HepG2 (cell line): ENCODE measurements around the gene ATG2A. TPM values are rescaled to one million over a fixed set of nuclear protein-coding genes. Genes with fewer than 3 reads are reported as not detected.

Experiments
- ARNT ChIP-seq: fragments of 450-650 bp; IDR thresholded peaks from 2 replicates; pipeline ENCODE4 v1.6.1; 2017
- ATF7-NPFF ChIP-seq: sonication (generic); formaldehyde crosslinking; IDR thresholded peaks from 2 replicates; pipeline ENCODE4 v1.8.1; 2023; ENCODE audit warnings: mild to moderate bottlenecking, low read depth, missing genetic modification reagents, moderate library complexity
- BRCA1 ChIP-seq: sonication (generic); formaldehyde crosslinking; IDR thresholded peaks from 2 replicates; pipeline ENCODE4 v1.4.0; 2020; ENCODE audit warnings: missing genetic modification reagents
- CCAR2 ChIP-seq: fragments of 200-400 bp; formaldehyde crosslinking; optimal IDR thresholded peaks from 2 replicates; pipeline ENCODE3; 2018; ENCODE audit warnings: low read depth, mild to moderate bottlenecking, low read length, moderate library complexity
- CENPT ChIP-seq: sonication (generic); formaldehyde crosslinking; IDR thresholded peaks from 2 replicates; pipeline ENCODE4 v1.8.0; 2022; ENCODE audit warnings: low read depth, mild to moderate bottlenecking, moderate library complexity, missing genetic modification reagents
- DR1 ChIP-seq: sonication (generic); formaldehyde crosslinking; IDR thresholded peaks from 2 replicates; pipeline ENCODE4 v1.8.0; 2021; ENCODE audit warnings: mild to moderate bottlenecking, missing genetic modification reagents, inconsistent platforms
- HBP1 ChIP-seq: IDR thresholded peaks from 2 replicates; pipeline ENCODE4 v1.6.1; 2016; ENCODE audit warnings: low read depth, control low read depth
- HIC2 ChIP-seq: sonication (generic); formaldehyde crosslinking; IDR thresholded peaks from 2 replicates; pipeline ENCODE4 v1.9.0; 2022; ENCODE audit warnings: low read depth, missing genetic modification reagents
- MED1 ChIP-seq: sonication (generic); formaldehyde crosslinking; IDR thresholded peaks from 2 replicates; pipeline ENCODE4 v1.4.0; 2020; ENCODE audit warnings: missing genetic modification reagents
- MEIS2 ChIP-seq: sonication (generic); formaldehyde crosslinking; IDR thresholded peaks from 2 replicates; pipeline ENCODE4 v1.9.0; 2021; ENCODE audit warnings: mild to moderate bottlenecking, missing genetic modification reagents
- NPAS2 ChIP-seq: sonication (generic); formaldehyde crosslinking; IDR thresholded peaks from 2 replicates; pipeline ENCODE4 v1.8.0; 2022; ENCODE audit warnings: mild to moderate bottlenecking, missing genetic modification reagents, borderline replicate concordance
- RAD21 ChIP-seq: fragments of 450-650 bp; formaldehyde crosslinking; IDR thresholded peaks from 2 replicates; pipeline ENCODE4 v1.5.0; 2020; ENCODE audit warnings: mild to moderate bottlenecking
- RBM39 ChIP-seq: fragments of 200-400 bp; formaldehyde crosslinking; IDR thresholded peaks from one replicate; pipeline ENCODE4 v1.6.1; 2018; ENCODE audit warnings: antibody characterized with exemption, mild to moderate bottlenecking, low read depth, low read length; ENCODE audit not compliant: poor library complexity, severe bottlenecking
- TCF7L2 ChIP-seq: IDR thresholded peaks from 2 replicates; pipeline ENCODE4 v1.6.1; 2011; ENCODE audit warnings: mild to moderate bottlenecking, low read depth, low read length, moderate library complexity
- XBP1 ChIP-seq: sonication (generic); formaldehyde crosslinking; IDR thresholded peaks from 2 replicates; pipeline ENCODE4 v1.5.0; 2020; ENCODE audit warnings: missing genetic modification reagents
- ZBTB26 ChIP-seq: IDR thresholded peaks from 2 replicates; pipeline ENCODE4 v1.6.1; 2016; ENCODE audit warnings: missing compliant biosample characterization, missing genetic modification reagents, borderline replicate concordance
- ZFP36L2 ChIP-seq: sonication (generic); formaldehyde crosslinking; IDR thresholded peaks from 2 replicates; pipeline ENCODE4 v1.4.0; 2020; ENCODE audit warnings: missing genetic modification reagents
- ZNF276 ChIP-seq: sonication (generic); formaldehyde crosslinking; IDR thresholded peaks from 2 replicates; pipeline ENCODE4 v1.4.0; 2020; ENCODE audit warnings: mild to moderate bottlenecking, low read depth, missing genetic modification reagents
- ZNF547 ChIP-seq: sonication (generic); formaldehyde crosslinking; IDR thresholded peaks from 2 replicates; pipeline ENCODE4 v1.5.1; 2020; ENCODE audit warnings: mild to moderate bottlenecking, missing genetic modification reagents
- ZNF761 ChIP-seq: sonication (generic); formaldehyde crosslinking; conservative IDR thresholded peaks from 2 replicates; pipeline ENCODE4 v1.4.0; 2020; ENCODE audit warnings: mild to moderate bottlenecking, missing genetic modification reagents
- ZNF770 ChIP-seq: sonication (generic); formaldehyde crosslinking; IDR thresholded peaks from 2 replicates; pipeline ENCODE4 v1.5.0; 2020; ENCODE audit warnings: mild to moderate bottlenecking, missing genetic modification reagents
- polyA plus RNA-seq, 8 experiments: library from polyadenylated mRNA; depleted of rRNA in 3 of 8; stranded (reverse) in 7 of 8; unstranded in 1 of 8; fragments of >200 nt; fragmentation: Illumina TruSeq in 4 of 8; extraction: Trizol in 4 of 8; gene quantifications; 2 replicates each; pipeline versions ENCODE4 v1.2.1 to v1.2.3, GENCODE V29; 2011 to 2016; ENCODE audit warnings: low read depth in 4 of 8, missing spikeins in 1 of 8, mixed read lengths in 1 of 8; ENCODE audit not compliant: insufficient read depth in 1 of 8
- total RNA-seq, 5 experiments: library from RNA; depleted of rRNA; stranded (reverse); fragments of >200 nt; fragmentation: Illumina TruSeq; extraction: Trizol; gene quantifications; 2 replicates each; pipeline ENCODE4 v1.2.3, GENCODE V29; 2016; ENCODE audit warnings: low read depth in 1 of 5

Gene ATG2A
- total and polyA plus RNA-seq, 2 of the 13 experiments (the other 11 are each of a cell fraction or from before 2014, with no cell fraction given), result 6.7 to 8.0 TPM

GRCh38 chr11:64893194-64894069, 23.6 kb downstream of the ATG2A start (continued):
- no peak for TF ChIP-seq ZNF276 (CRISPR knock-in tag)
- TF ChIP-seq ZNF770, result no peak
- peak; percentile 26 for TF ChIP-seq RAD21 (CRISPR knock-in tag)
- TF ChIP-seq RBM39, result no peak
- TF ChIP-seq ZNF547 (CRISPR knock-in tag), result 0 out of 2 replicates have a peak, but pooled peaks have one; percentile 45
- TF ChIP-seq ZBTB26 (CRISPR knock-in tag), result no peak; the same call in 1 of the 2 replicates
- TF ChIP-seq ZFP36L2 (CRISPR knock-in tag), result no peak
- TF ChIP-seq HIC2 (CRISPR knock-in tag), result peak; percentile 99
- no peak for TF ChIP-seq XBP1
- peak; percentile 90; the same call in 1 of the 2 replicates for TF ChIP-seq ZNF761 (CRISPR knock-in tag)
- peak; percentile 89 for TF ChIP-seq MED1 (CRISPR knock-in tag)
- no peak for TF ChIP-seq CENPT (CRISPR knock-in tag)
- TF ChIP-seq ATF7-NPFF (CRISPR knock-in tag), result peak; percentile 65; the same call in 1 of the 2 replicates
- TF ChIP-seq MEIS2 (CRISPR knock-in tag), result 0 out of 2 replicates have a peak, but pooled peaks have one; percentile 63
- TF ChIP-seq BRCA1 (CRISPR knock-in tag), result no peak; the same call in 1 of the 2 replicates
- no peak for TF ChIP-seq TCF7L2
- no peak for TF ChIP-seq NPAS2 (CRISPR knock-in tag)
- peak; percentile 44; the same call in 1 of the 2 replicates for TF ChIP-seq HBP1
- TF ChIP-seq CCAR2, result no peak
- TF ChIP-seq DR1, result peak; percentile 97
- TF ChIP-seq ARNT, result no peak
